Measurements from ENCODE around the gene TPH1.

GRCh38 chr11:18078909-18079308 lies 32.8 kb upstream of the TPH1 start:
- TF ChIP-seq POLR2A (IDR thresholded peaks at IDR 0.05): no peak
- TF ChIP-seq CTCF (IDR thresholded peaks at IDR 0.05 in 4 of 5, conservative IDR thresholded peaks at IDR 0.05 in 1 of 5): no peak

Data from gastrocnemius medialis (tissue), 4 donors.